ENCODE data around the gene LCTL.
"Not testable (repeated sequence)": the region's sequence is repeated elsewhere in the genome, so short reads cannot be mapped to it uniquely, and the experiment has no call there.

- TF ChIP-seq CTCF (IDR thresholded peaks at IDR 0.05; ENCODE audit: low read depth, low read length, poor library complexity, severe bottlenecking); EZH2phosphoT487 (IDR thresholded peaks at IDR 0.05; ENCODE audit: borderline replicate concordance, low read length): not testable (repeated sequence)
These were observed 65.5 kb downstream of the LCTL start for GRCh38 chr15:66500346-66500745.

Data from DOHH2 (cell line).